HCT116 (cell line): Measurements from ENCODE around the gene TRPT1.

Source experiments
- CTCF ChIP-seq, 3 experiments: fragments of 200-600 bp in 1 of 3; sonication (generic) in 1 of 3; IDR thresholded peaks in 2 of 3; conservative IDR thresholded peaks in 1 of 3; 2 replicates each; pipeline ENCODE4 v1.5.1; 2012 to 2017; ENCODE audit warnings: low read depth in 2 of 3, low read length in 2 of 3, antibody characterized with exemption in 1 of 3, borderline replicate concordance in 1 of 3, control low read depth in 1 of 3, mild to moderate bottlenecking in 1 of 3, mixed read lengths in 1 of 3, mixed run types in 1 of 3, moderate library complexity in 1 of 3; ENCODE audit not compliant: insufficient read depth in 1 of 3
- ELF1 ChIP-seq: IDR thresholded peaks from 2 replicates; pipeline ENCODE4 v1.6.1; 2012; ENCODE audit warnings: low read depth, borderline replicate concordance
- EZH2 ChIP-seq: fragments of 200-600 bp; sonication (generic); IDR thresholded peaks from 2 replicates; pipeline ENCODE4 v1.6.1; 2017; ENCODE audit warnings: antibody characterized with exemption, mixed run types
- EZH2phosphoT487 ChIP-seq: fragments of 200-600 bp; IDR thresholded peaks from 2 replicates; pipeline ENCODE4 v1.6.1; 2018; ENCODE audit warnings: antibody characterized with exemption, borderline replicate concordance
- FOSL1 ChIP-seq: IDR thresholded peaks from 2 replicates; pipeline ENCODE4 v1.6.1; 2012; ENCODE audit warnings: low read depth
- POLR2A ChIP-seq: IDR thresholded peaks from 2 replicates; pipeline ENCODE4 v1.7.0; 2011; ENCODE audit warnings: borderline replicate concordance; ENCODE audit not compliant: insufficient read depth, insufficient read length; ENCODE audit errors: extremely low read depth
- POLR2AphosphoS5 ChIP-seq: IDR thresholded peaks from 2 replicates; pipeline ENCODE4 v1.6.1; 2011; ENCODE audit warnings: mild to moderate bottlenecking, low read depth, low read length, moderate library complexity
- RAD21 ChIP-seq: IDR thresholded peaks from 2 replicates; pipeline ENCODE4 v1.6.1; 2012; ENCODE audit warnings: low read depth, mild to moderate bottlenecking
- REST ChIP-seq: IDR thresholded peaks from 2 replicates; pipeline ENCODE4 v1.6.1; 2012; ENCODE audit warnings: low read depth
- SP1 ChIP-seq: IDR thresholded peaks from 2 replicates; pipeline ENCODE4 v1.6.1; 2012; ENCODE audit warnings: low read depth
- TCF7L2 ChIP-seq: IDR thresholded peaks from 2 replicates; pipeline ENCODE4 v1.7.0; 2011; ENCODE audit warnings: borderline replicate concordance, inconsistent platforms; ENCODE audit not compliant: insufficient read depth, insufficient read length; ENCODE audit errors: extremely low read depth
- ZFX ChIP-seq: fragments of 450-650 bp; IDR thresholded peaks from 2 replicates; pipeline ENCODE4 v1.6.1; 2017

GRCh38 chr11:64185693-64186491 lies 40.1 kb downstream of the TRPT1 start, which contains the start of gene STIP1:
- no peak for TF ChIP-seq REST
- peak in 2 of 3 experiments; percentile 15 to 29; a peak in 1 of 6 replicates for TF ChIP-seq CTCF (IDR thresholded peaks at IDR 0.05 in 2 of 3, conservative IDR thresholded peaks at IDR 0.05 in 1 of 3; ENCODE audit: borderline replicate concordance in 1 of 3, insufficient read depth in 1 of 3, low read depth in 2 of 3, low read length in 2 of 3)
- TF ChIP-seq RAD21: no peak
- peak; percentile 86 for TF ChIP-seq POLR2AphosphoS5
- TF ChIP-seq EZH2phosphoT487: no peak
- peak; percentile 39 for TF ChIP-seq POLR2A
- no peak for TF ChIP-seq ELF1
- TF ChIP-seq FOSL1: no peak
- TF ChIP-seq TCF7L2: no peak
- TF ChIP-seq SP1: no peak
- no peak for TF ChIP-seq ZFX
- TF ChIP-seq EZH2: no peak
